ENCODE measurements around the gene GMCL2.
A peak's percentile ranks its signal among the peaks of the same experiment; 100 is the strongest.
"Not testable (repeated sequence)": the region's sequence is repeated elsewhere in the genome, so short reads cannot be mapped to it uniquely, and the experiment has no call there.

Gene GMCL2

DNA sequence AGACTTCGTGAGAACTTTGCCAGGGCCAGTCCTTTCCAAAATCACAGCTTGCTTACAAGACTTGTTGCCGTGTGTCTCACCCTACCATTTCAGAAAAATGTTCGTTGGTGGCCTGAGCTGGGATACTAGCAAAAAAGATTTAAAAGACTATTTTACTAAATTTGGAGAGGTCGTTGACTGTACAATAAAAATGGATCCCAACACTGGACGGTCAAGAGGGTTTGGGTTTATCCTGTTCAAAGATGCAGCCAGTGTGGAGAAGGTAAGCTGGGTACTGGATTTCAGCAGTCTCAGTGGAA is 18.5 kb upstream of the GMCL2 start:
- DNase-seq: no peak

DNA sequence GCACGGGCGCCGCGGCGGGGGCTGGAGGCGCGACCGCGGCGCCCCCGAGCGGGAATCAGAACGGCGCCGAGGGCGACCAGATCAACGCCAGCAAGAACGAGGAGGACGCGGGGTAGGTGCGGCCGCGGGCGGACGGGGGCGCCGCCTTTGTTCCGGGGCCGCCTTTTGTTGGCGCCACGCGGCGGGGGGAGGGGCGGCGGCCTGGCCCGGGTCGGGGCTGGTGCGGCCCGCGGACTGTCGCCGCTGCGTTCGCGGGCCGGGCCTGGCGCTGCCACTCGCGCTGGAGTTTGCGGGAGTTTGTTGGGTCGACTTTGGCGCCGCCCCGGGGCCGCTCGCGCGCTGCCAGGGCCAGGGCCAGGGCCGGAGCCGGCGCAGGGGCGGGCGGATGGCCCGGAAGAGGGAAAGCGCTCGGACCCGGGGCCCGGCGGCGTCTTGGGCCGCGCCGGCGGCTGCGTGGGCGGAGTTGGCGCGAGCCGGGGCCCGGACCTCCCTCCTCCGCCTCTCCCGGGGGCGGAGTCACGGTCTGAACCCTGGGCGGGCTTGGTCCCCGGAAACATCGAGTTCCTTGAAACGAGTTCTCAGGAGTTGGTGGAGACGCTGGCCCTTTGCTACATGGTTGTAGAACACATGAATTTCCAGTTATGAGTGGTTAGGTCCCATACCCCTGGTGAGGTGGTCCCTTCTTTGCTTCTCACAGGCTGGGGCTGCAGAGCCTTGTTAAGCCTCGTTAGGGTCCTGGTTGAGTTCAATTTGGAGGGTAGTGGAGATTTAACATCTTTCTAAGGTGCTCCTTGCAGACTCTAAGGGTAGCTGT is 18.0 kb upstream of the GMCL2 start:
- DNase-seq: peak; percentile 64

DNA sequence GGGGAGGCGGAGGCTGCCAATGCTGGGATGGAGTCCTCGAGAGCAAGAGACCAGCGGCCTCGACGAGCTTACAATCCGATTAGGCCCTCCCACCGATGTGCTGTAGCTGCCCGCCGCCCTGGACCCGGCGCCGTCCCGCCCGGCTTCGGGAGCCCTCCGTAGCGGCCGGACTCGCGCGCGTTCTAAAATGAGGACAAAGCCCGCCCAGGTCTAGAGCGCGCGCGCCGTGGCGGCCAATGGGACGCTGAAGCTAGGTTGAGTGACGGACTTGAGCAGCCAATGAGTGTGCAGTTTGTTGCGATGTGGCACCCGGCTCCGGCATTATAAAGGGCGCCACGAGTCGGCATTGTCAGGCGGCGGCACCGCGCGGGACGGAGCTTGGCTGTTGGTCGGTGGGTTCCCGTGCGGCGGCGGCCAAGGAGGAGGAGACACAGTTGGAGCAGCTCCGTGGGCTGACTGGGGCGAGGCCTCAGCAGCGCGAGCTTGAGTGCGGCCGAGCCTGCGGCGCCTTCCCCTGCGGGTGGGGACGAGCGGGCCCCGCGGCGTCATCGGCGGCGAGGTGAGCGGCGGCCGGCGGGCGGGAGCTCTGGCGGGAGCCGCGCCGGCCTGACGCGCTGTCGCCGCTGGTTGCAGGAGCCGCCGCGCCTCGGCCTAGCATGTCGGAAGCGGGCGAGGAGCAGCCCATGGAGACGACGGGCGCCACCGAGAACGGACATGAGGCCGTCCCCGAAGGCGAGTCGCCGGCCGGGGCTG is 17.2 kb upstream of the GMCL2 start, which contains the start of gene HNRNPAB:
TSS of gene HNRNPAB (plus strand) at position 352 of the 753 bp plus-strand sequence. CDS start at position 657, 305 bp downstream.
- DNase-seq: peak; percentile 95

DNA sequence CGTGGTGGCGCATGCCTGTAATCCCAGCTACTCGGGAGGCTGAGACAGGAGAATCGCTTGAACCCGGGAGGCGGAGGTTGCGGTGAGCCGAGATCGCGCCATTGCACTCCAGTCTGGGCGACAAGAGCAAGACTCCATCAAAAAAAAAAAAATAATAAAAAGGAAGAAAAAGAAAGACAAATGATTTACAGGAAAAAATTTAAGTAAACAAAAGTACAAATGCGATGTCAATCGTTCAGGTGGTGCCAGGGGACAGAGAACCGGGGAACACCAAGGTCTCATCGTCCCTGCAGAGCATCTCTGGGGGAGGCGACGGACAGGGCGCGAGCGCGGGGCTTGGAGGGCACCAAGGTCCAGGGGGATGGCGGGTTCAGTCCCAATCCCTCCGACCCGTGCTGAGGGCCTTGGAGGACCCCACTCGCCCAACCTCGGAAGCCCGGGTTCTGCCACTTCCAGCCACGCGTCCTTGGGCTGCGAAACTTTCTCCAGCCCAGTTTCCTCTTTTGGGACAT is 16.6 kb upstream of the GMCL2 start:
- DNase-seq: no peak

DNA sequence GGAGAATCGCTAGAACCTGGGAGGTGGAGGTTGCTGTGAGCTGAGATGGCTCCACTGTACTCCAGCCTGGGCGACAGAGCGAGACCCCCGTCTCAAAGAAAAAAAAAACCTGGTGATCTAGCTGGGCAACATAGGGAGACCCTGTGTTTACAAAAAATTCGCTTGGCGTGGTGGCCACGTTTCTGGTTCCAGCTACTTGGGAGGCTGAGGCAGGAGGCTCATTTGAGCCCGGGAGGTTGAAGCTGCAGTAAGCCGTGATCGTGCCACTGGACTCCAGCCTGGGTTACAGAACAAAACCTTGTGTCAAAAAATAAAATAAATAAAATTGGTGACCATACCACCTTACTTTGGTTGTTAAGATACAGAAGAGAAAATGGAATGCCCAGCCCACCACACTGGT is 15.4 kb upstream of the GMCL2 start:
- DNase-seq: no peak

DNA sequence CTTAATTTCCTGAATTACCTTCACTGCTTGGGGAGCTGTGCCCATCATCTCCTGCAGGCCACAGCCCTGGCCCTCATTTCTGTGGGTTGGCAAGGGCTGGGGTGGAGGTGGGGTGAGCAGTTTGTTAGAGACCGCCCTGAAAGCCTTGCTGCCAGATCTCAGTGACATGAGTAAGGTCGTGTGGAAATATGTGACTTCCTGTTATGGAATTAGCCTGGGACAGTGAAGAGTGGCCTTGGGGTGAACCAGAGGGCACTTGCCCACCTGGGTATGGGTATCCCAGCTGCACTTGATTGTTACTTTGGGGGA is 14.7 kb upstream of the GMCL2 start:
- DNase-seq: no peak

DNA sequence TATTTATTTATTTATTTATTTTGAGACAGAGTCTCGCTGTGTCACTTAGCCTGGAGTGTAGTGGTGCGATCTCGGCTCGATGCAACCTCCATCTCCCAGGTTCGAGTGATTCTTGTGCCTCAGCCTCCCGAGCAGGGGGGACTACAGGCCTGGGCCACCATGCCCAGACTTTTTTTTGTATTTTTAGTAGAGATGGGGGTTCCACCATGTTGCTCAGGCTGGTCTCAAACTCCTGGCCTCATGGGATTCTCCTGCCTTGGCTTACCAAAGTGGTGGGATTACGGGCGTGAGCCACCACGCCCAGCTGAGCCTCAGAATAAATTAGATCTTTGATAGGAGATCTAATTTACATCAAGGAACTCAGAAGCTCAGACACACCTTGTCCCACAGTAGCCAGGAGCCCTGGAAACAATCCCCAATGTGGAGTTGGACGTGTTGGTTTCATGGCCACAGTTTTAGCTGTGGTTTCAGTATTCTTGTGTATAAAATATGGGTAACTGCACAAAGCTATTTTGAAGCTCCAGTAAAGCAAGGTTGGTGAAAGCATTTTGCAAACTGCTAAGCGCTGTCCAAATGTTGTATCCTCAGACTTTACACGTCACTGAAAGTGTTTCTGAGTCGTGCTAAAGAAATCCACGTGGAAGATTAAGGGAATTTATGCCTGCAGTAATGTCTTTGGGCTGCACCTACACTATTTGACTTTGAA is 14.2 kb upstream of the GMCL2 start:
- DNase-seq: no peak

DNA sequence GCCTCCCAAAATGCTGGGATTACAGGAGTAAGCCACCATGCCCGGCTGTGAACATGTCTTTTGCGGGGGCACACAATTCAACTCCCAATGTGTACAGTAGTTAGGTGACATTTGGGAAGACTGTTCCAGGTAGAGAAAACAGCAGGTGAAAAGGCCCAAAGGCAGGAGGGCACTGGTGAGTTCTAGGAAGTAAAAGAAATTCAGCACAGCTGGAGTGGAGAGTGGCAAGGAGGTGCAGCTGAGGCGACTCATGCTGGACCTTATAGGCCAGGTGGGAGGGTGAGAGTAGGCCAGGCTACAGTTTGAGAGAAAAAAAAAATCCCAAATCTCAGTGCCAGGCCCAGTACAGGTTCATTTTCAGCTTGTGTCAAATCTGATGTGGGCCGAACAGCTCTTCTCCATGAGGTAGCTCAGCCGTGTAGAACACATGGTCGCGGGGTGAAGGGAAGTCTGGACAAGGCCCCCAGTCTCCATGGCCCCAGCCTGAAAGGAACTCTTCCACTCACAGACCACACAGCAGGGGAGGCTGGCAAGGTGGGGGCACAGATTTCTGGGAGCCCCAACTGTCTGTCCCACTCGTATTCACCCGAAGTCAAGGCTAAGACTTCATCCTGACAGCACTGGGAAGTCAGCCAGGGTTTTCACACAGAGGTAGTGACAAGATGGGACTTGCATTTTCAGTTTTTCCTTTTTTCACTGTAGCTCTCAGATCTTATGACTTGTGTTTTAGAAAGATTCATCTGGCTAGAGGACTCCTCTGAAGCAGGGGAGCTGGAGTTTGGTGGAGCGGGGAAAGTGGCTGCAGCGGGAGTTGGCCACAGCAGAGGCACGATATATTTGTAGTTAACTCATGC is 12.6 kb upstream of the GMCL2 start:
- DNase-seq: no peak

DNA sequence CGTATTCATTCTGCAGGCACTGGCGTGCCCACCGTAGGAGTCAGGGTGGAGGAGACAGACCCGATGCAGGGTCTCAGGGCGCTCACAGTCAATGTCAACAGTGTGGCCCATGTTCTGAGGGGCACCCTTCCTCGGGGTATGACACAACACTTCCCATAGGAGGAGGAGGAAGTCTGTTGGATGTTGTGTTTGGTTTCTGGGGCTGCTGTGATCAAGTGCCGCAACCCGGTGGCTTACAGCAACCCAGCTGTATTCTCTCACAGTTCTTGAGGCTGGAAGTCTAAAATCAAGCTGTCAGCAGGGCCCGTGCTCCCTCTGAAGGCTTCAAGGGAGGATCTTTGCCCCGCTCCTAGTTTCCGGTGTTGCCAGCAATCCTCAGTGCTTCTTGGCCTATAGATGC is 11.5 kb upstream of the GMCL2 start:
- DNase-seq: no peak

DNA sequence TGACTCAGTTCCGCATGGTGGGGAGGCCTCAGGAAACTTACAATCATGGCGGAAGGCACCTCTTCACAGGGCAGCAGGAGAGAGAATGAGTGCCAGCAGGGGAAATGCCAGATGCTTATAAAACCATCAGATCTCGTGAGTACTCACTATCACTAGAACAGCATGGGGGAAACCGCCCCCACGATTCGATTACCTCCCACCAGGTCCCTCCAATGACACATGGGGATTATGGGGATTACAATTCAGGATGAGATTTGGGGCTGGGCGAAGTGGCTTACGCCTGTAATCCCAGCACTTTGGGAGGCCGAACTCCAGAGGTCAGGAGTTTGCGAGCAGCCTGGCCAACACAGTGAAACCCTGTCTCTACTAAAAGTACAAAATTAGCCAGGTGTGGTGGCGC is 11.0 kb upstream of the GMCL2 start:
- DNase-seq: not testable (repeated sequence)

DNA sequence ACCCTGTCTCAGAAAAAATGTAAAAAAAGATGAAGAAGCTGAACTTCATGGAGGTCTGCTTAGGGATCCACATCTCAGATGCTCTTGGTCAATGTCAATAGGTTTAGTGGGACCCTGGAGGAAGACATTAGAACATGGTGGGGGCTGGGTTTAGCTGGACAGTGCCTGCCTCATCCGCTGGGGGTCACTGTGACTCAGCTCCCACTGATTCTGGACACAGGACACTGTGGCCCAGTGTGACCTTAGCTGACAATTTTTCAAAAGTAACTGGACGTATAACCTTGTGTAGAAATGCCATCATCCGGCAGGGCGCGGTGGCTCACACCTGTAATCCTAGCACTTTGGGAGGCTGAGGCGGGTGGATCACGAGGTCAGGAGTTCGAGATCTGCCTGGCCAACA is 9.8 kb upstream of the GMCL2 start:
- no peak for DNase-seq

DNA sequence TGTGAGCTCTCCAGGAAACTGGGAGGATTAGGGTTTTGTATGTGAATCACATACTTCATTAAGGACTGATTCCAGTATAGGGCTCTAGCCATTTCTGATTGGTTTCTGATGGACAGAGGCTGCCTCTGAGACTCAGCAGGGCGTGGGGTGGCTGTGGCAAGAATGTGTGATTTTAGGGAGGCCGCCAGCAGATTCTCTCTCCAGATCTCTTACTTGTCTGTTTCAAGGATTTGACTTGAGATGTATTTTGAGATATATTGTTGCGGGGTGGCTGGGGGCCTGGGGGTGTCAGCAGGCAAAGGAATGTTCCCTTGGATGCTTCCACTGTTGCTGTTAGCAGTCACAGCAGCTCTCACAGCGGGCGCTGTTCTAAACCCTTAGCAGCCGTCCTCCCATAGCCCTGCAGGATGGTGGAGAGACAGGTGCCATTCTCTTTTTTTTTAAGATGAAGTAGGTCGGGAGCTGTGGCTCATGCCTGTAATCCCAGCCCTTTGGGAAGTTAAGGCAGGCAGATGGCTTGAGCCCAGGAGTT is 9.2 kb upstream of the GMCL2 start:
- no peak for DNase-seq

DNA sequence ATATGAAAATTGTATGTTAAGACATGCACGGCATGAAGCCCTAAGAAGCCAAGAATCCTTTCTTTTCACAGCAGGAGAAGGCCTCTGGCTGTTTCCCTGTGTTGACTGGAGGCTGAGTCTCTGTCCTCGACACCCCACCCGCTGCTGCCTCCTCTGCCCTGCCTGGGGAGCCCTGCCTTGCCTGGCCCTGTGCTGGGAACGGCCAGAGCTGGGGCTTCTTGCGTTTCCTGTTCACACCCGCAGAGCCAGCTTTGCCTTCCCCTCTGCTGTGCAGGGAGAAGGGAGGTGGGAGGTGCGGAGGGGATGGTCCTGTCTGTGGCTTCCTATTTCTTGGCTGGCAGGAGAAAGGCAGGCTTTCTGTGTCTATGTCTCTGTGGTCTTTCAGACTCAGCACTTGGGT is 6.9 kb upstream of the GMCL2 start:
- no peak for DNase-seq

DNA sequence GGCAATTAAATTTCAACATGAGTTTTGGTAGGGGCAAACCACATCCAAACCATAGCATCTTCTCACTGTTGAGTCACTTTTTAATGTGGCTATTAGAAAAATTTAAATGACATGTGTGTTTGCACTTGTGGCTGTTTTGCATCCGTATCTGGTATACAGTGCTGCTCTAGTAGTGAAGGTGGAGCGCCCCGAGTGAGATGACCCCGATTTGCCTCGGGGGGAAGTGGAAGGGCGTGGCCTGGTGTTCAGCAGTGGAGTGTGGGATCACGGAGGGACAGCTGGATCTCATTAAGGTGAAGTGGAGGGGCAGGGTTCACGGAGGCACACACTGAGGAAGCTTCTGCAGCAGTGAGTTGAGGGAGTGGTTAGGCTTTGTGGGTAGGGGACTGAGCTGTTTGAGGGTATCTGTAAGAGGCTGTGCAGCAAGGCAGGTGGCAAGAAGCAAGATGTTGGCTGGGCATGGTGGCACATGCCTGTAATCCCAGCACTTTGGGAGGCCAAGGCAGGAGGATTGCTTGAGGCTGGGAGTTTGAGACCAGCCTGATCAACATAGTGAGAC is 6.2 kb upstream of the GMCL2 start:
- DNase-seq: no peak

DNA sequence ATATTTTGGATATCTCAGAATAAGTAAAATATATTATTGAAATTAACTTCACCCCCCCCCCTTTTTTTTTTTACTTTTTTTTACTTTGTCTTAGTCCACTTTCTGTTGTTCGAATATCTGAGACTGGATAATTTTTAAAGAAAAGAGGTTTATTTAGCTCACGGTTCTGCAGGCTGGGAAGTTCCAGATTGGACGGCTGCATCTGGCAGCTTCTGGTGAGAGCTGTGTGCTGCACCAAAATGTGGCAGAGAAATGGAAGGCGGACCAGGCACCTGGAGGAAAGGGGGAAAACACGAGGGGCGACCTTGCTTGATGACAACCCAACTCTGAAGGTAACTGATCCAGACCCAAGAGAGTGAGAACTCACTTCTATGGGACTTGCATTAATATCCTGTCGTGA is 5.6 kb upstream of the GMCL2 start:
- DNase-seq: no peak

DNA sequence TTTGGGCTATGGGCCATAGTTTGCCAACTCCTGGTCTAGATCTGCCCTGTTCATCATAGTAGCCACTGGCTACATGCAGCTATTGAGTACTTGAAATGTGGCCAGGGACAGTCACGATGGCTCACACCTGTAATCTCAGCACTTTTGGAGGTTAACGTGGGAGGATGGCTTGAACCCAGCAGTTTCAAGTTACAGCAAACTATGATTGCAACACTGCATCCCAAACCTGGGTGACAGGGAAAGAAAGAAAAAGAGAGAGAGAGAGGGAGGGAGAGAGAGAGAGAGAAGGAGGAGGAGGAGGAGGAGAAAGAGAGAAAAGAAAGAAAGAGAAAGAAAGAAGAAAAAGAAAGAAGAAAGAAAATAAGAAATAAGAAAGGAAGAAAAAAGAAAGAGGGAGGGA is 5.1 kb upstream of the GMCL2 start:
- DNase-seq: no peak

DNA sequence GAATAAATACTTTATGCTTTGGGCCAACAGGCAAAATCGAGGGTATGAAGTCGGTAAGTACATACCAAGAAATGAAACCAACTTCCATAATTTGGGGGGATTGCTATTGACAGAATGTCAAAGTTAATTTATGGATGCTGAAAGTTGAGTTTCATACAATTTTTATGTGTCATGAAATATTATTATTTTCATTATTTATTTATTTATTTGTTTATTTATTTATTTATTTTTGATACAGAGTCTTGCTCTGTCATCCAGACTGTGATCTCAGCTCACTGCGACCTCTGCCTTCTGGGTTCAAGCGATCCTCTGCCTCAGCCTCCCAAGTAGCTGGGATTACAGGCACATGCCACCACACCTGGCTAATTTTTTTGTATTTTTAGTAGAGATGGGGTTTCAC is 4.5 kb upstream of the GMCL2 start:
- no peak for DNase-seq

DNA sequence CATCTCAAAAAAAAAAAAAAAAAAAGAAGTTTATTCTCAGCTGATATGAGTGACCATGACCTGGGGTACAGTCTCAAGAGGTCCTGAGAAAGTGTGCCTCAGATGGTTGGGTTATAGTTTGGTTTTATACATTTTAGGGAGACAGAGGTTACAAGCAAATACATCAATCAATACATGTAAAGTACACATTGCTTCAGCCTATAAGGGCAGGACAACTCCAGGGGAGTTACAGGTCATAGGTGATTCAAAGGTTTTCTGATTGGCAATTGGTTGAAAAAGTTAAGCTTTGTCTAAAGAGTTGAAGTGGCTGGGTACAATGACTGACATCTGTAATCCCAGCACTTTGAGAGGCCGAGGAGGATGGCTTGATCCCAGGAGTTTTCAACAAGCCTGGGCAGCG is 2.3 kb upstream of the GMCL2 start:
- DNase-seq: no peak

DNA sequence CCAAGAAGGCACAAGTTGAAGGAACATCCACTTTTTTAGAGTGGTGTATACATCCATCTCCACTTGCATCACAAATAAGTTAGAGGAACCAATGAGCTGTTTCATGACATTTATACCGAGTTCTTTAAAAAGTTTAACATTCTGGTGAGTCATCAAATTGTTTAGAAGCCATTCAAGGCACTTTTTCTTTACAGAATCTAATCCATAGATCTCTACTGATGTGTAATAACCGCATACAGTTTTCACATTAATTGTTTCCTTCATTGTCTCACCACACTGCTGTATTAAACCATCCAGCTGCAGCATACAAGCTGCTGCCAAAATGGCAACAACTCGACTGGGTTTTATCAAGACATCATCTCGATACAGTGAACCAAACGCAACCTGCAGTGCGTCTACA is 744 bp downstream of the GMCL2 start:
- DNase-seq: no peak

DNA sequence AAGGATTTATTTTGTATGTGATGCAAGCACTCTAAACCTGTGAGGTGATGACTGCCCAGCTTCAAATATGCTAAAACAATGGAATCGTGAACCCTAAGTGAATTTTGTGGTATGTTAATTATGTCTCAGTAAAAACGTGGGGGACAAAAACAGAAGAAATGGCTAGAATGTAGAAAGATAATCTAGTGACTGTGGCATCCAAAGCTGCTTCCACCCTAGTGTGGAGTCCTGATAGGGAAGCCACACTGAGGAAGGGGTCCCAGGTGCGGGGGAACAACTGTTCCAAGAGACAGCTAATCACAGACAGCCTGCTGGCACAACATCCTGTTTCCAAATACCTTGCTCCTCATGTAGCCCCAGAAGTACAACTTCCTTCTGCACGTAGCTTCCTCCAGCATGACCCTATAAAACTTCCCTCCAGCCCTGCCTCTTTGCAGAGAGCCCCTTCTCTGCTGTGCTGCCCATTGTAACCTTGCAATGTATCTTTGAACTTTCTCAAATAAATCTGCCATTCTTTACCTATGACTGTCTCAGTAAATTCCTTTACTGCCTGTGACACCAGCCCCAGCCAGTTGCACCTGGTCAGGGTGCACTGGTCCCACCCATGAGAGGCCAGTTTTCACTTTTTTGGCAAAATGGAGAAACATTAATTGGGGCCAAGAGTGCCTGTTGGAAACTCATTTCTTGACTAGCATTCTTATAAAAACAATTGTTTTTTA is 4.9 kb downstream of the GMCL2 start:
- DNase-seq: no peak

DNA sequence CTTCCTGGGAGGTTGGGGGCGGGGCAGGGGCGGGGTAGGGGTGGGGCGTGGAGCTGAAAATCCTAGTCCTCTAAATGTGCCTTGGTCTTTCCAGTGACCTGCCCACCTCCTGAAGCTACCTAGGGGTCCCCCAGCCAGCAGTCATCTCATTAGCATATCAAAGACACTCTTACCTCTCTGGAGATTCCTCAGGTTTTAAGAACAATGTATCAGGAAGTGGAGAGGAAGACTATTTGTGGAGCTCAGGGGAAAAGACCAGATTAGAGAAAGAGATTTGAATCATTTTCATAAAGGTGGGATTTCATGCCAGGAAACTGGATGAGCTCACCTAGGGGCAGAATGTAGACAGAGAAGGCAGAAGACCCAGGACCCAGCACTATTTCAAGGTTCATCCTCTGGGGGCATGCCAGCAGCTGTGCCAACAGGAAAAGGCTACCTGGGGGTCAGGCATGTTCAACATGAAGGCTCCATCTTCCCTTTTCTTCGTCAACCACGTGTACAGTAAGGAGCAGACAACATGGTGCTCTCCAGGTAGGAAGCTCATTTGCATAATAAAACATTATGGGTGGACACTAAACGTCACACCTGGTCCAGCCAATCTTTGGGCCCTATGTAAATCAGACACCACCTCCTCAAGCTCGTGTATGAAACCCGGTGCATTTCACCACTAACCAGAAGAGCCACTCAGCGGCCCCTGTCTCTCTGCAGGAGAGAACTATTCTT is 6.9 kb downstream of the GMCL2 start:
- no peak for DNase-seq

All from effector CD8-positive, alpha-beta T cell (primary cell).